Measurements from ENCODE around the gene STARD8.
A peak's percentile ranks its signal among the peaks of the same experiment; 100 is the strongest.

Gene STARD8

DNA sequence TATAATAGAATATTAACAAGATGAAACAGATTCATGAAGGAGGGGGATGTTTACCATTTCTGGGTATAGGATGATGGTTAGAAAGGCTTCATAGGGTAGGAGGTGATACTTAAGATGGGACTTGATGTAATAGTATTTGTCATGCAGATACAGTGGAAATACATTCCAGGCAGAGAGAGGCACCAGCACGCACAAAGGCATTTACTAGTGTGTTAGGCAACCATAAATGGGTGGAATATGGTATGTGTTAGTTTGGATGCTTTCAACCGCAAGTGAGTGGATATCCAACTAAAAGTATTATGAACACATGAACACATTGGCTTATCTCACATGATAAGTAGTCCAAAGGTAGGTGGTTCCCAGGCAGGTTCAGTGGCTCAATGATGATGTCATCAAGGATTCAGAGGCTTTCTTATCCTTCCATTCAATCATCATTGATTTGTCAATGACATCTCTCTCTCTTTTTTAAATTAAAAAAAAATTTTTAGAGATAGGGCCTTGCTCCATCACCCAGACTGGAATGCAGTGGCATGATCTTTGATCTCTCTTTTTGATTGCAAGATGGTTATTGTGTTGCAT is 12.7 kb upstream of the STARD8 start:
- ATAC-seq: no peak
- TF ChIP-seq ZNF8 (CRISPR knock-in tag; IDR thresholded peaks at IDR 0.05): no peak

DNA sequence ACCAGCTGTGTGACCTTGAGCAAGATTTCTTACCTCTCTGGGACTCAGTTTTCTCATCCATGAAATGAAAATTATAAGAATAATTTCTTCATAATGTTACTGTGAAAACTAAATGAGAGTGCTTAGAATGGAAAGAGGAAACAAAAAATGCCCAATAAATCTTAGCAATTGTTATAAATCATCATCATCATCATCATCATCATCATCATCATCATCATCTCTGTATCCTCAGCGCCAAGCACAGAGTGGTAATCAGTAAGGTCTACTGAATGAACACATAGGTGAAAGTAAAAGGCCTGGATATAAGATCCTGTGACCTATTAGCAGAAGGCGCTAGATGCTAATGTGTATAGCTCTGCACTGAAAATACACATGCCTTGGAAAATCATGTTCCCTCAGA is 6.8 kb upstream of the STARD8 start:
- no peak for ATAC-seq
- no peak for TF ChIP-seq TOX (CRISPR knock-in tag; IDR thresholded peaks at IDR 0.05; ENCODE audit: borderline replicate concordance)

- no peak for ATAC-seq
- TF ChIP-seq TOX (CRISPR knock-in tag; IDR thresholded peaks at IDR 0.05; ENCODE audit: borderline replicate concordance) (no peak), ESRRG (CRISPR knock-in tag; IDR thresholded peaks at IDR 0.05) (no peak)
These were observed 2.6 kb upstream of the STARD8 start for GRCh38 chrX:68644861-68645260.

GRCh38 chrX:68646421-68646820 is 1.0 kb upstream of the STARD8 start:
- ATAC-seq: no peak
- TF ChIP-seq CSDC2 (CRISPR knock-in tag; IDR thresholded peaks at IDR 0.05) (no peak), ZFP30 (CRISPR knock-in tag; IDR thresholded peaks at IDR 0.05) (no peak), ZNF565 (CRISPR knock-in tag; conservative IDR thresholded peaks at IDR 0.05; ENCODE audit: low read depth) (no peak), ZFP3 (CRISPR knock-in tag; IDR thresholded peaks at IDR 0.05) (no peak), GLIS3 (CRISPR knock-in tag; IDR thresholded peaks at IDR 0.05) (no peak), OSR1 (CRISPR knock-in tag; IDR thresholded peaks at IDR 0.05) (no peak), BACH2 (CRISPR knock-in tag; IDR thresholded peaks at IDR 0.05; ENCODE audit: borderline replicate concordance) (no peak), TOX (CRISPR knock-in tag; IDR thresholded peaks at IDR 0.05; ENCODE audit: borderline replicate concordance) (no peak), SNAI2 (CRISPR knock-in tag; IDR thresholded peaks at IDR 0.05) (no peak), RARB (CRISPR knock-in tag; IDR thresholded peaks at IDR 0.05) (no peak), ZC3H10 (CRISPR knock-in tag; IDR thresholded peaks at IDR 0.05) (no peak), ZNF8 (CRISPR knock-in tag; IDR thresholded peaks at IDR 0.05) (no peak), TCF4 (CRISPR knock-in tag; IDR thresholded peaks at IDR 0.05; ENCODE audit: borderline replicate concordance) (no peak), ESRRG (CRISPR knock-in tag; IDR thresholded peaks at IDR 0.05) (no peak), ARNTL (CRISPR knock-in tag; IDR thresholded peaks at IDR 0.05; ENCODE audit: borderline replicate concordance, low read depth) (no peak), PPARA (CRISPR knock-in tag; IDR thresholded peaks at IDR 0.05; ENCODE audit: borderline replicate concordance) (no peak), ZNF70 (CRISPR knock-in tag; IDR thresholded peaks at IDR 0.05) (no peak)
- TF ChIP-seq, protein P1, sequence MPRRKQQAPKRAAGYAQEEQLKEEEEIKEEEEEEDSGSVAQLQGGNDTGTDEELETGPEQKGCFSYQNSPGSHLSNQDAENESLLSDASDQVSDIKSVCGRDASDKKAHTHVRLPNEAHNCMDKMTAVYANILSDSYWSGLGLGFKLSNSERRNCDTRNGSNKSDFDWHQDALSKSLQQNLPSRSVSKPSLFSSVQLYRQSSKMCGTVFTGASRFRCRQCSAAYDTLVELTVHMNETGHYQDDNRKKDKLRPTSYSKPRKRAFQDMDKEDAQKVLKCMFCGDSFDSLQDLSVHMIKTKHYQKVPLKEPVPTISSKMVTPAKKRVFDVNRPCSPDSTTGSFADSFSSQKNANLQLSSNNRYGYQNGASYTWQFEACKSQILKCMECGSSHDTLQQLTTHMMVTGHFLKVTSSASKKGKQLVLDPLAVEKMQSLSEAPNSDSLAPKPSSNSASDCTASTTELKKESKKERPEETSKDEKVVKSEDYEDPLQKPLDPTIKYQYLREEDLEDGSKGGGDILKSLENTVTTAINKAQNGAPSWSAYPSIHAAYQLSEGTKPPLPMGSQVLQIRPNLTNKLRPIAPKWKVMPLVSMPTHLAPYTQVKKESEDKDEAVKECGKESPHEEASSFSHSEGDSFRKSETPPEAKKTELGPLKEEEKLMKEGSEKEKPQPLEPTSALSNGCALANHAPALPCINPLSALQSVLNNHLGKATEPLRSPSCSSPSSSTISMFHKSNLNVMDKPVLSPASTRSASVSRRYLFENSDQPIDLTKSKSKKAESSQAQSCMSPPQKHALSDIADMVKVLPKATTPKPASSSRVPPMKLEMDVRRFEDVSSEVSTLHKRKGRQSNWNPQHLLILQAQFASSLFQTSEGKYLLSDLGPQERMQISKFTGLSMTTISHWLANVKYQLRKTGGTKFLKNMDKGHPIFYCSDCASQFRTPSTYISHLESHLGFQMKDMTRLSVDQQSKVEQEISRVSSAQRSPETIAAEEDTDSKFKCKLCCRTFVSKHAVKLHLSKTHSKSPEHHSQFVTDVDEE (CRISPR knock-in tag; IDR thresholded peaks at IDR 0.05): no peak
- TF ChIP-seq, protein P2, sequence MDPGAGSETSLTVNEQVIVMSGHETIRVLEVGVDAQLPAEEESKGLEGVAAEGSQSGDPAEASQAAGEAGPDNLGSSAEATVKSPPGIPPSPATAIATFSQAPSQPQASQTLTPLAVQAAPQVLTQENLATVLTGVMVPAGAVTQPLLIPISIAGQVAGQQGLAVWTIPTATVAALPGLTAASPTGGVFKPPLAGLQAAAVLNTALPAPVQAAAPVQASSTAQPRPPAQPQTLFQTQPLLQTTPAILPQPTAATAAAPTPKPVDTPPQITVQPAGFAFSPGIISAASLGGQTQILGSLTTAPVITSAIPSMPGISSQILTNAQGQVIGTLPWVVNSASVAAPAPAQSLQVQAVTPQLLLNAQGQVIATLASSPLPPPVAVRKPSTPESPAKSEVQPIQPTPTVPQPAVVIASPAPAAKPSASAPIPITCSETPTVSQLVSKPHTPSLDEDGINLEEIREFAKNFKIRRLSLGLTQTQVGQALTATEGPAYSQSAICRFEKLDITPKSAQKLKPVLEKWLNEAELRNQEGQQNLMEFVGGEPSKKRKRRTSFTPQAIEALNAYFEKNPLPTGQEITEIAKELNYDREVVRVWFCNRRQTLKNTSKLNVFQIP (CRISPR knock-in tag; IDR thresholded peaks at IDR 0.05; ENCODE audit: borderline replicate concordance, low read depth): no peak

DNA sequence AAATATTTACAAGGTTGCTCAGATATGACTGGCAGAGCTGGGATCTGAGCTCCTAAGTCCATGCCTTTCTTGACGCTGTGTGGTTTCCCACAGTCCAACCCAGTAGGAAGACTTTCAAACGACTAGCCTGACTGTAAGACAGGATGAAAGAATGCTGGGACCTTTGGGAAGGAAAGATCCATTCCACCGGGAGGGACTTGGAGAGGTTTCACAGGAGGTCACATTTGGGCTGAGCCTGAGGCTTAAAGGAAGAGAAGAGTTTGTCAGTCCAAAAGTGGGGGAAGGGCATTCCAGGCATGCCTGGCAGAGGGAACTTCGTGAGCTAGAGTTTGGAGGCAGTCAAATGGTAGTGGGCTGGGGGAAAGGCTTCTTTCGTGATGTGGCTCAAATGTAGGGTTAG is 1.5 kb downstream of the STARD8 start:
- no peak for ATAC-seq
- no peak for TF ChIP-seq RARB (CRISPR knock-in tag; IDR thresholded peaks at IDR 0.05)
- no peak for TF ChIP-seq SNAI2 (CRISPR knock-in tag; IDR thresholded peaks at IDR 0.05)
- no peak for TF ChIP-seq ZC3H10 (CRISPR knock-in tag; IDR thresholded peaks at IDR 0.05)
- TF ChIP-seq CREB5 (CRISPR knock-in tag; IDR thresholded peaks at IDR 0.05; ENCODE audit: low read depth): no peak
- TF ChIP-seq ZFP30 (CRISPR knock-in tag; IDR thresholded peaks at IDR 0.05): no peak
- no peak for TF ChIP-seq ZNF8 (CRISPR knock-in tag; IDR thresholded peaks at IDR 0.05)
- TF ChIP-seq ESRRG (CRISPR knock-in tag; IDR thresholded peaks at IDR 0.05): no peak

- ATAC-seq: peak; percentile 24; the same call in 2 of the 3 replicates
- no peak for TF ChIP-seq ZFP3 (CRISPR knock-in tag; IDR thresholded peaks at IDR 0.05)
- no peak for TF ChIP-seq ZC3H10 (CRISPR knock-in tag; IDR thresholded peaks at IDR 0.05)
- no peak for TF ChIP-seq ZNF565 (CRISPR knock-in tag; conservative IDR thresholded peaks at IDR 0.05; ENCODE audit: low read depth)
- no peak for TF ChIP-seq BACH2 (CRISPR knock-in tag; IDR thresholded peaks at IDR 0.05; ENCODE audit: borderline replicate concordance)
- no peak for TF ChIP-seq CSRNP3 (CRISPR knock-in tag; IDR thresholded peaks at IDR 0.05)
- TF ChIP-seq ZNF8 (CRISPR knock-in tag; IDR thresholded peaks at IDR 0.05): no peak
- TF ChIP-seq TOX (CRISPR knock-in tag; IDR thresholded peaks at IDR 0.05; ENCODE audit: borderline replicate concordance): no peak
- TF ChIP-seq PPARA (CRISPR knock-in tag; IDR thresholded peaks at IDR 0.05; ENCODE audit: borderline replicate concordance): no peak
- TF ChIP-seq SNAI2 (CRISPR knock-in tag; IDR thresholded peaks at IDR 0.05): no peak
- TF ChIP-seq ISL1 (CRISPR knock-in tag; IDR thresholded peaks at IDR 0.05): no peak
- TF ChIP-seq PATZ1 (CRISPR knock-in tag; IDR thresholded peaks at IDR 0.05; ENCODE audit: borderline replicate concordance): no peak
- TF ChIP-seq CSDC2 (CRISPR knock-in tag; IDR thresholded peaks at IDR 0.05): no peak
These were observed 3.0 kb downstream of the STARD8 start for GRCh38 chrX:68650491-68650890.
